HEK293T (cell line): ENCODE results near the gene GSTM5.
"Not testable (repeated sequence)": the region's sequence is repeated elsewhere in the genome, so short reads cannot be mapped to it uniquely, and the experiment has no call there.

Experiments
- CTCF ChIA-PET: fragments of 350-600 bp; formaldehyde crosslinking; extraction: SDS; loops from one replicate; lab custom pipeline; 2021; ENCODE audit warnings: antibody characterized with exemption, inconsistent platforms; lab: Yijun Ruan, JAX
- POLR2A ChIA-PET: fragments of 350-600 bp; formaldehyde crosslinking; extraction: SDS; loops from one replicate; lab custom pipeline; 2020; ENCODE audit warnings: antibody characterized with exemption, inconsistent platforms; lab: Yijun Ruan, JAX
- DNase-seq: peaks from one replicate; pipeline ENCODE4 v3.0.0; 2012; ENCODE audit warnings: mixed read lengths; ENCODE audit errors: extremely low spot score
- ARNT ChIP-seq: fragments of 450-650 bp; IDR thresholded peaks from 2 replicates; pipeline ENCODE4 v1.6.1; 2017; ENCODE audit warnings: mild to moderate bottlenecking
- BHLHE40 ChIP-seq: fragments of 450-650 bp; IDR thresholded peaks from 2 replicates; pipeline ENCODE4 v1.6.1; 2016; ENCODE audit warnings: mild to moderate bottlenecking, moderate library complexity, borderline replicate concordance
- CTBP1 ChIP-seq: fragments of 450-650 bp; IDR thresholded peaks from 2 replicates; pipeline ENCODE4 v1.6.1; 2016; ENCODE audit warnings: borderline replicate concordance
- ELF4 ChIP-seq: fragments of 450-650 bp; IDR thresholded peaks from 2 replicates; pipeline ENCODE4 v1.6.1; 2017; ENCODE audit warnings: antibody characterized with exemption
- FOXA1 ChIP-seq: fragments of 450-650 bp; IDR thresholded peaks from 2 replicates; pipeline ENCODE4 v1.6.1; 2016; ENCODE audit warnings: mild to moderate bottlenecking
- FOXK2 ChIP-seq: fragments of 450-650 bp; IDR thresholded peaks from 2 replicates; pipeline ENCODE4 v1.6.1; 2016; ENCODE audit warnings: mild to moderate bottlenecking
- FOXM1 ChIP-seq: fragments of 450-650 bp; IDR thresholded peaks from 2 replicates; pipeline ENCODE4 v1.6.1; 2017; ENCODE audit warnings: mild to moderate bottlenecking, borderline replicate concordance
- HDGF ChIP-seq: fragments of 450-650 bp; IDR thresholded peaks from 2 replicates; pipeline ENCODE4 v1.6.1; 2017; ENCODE audit warnings: antibody characterized with exemption, borderline replicate concordance
- L3MBTL2 ChIP-seq: fragments of 450-650 bp; conservative IDR thresholded peaks from 2 replicates; pipeline ENCODE4 v1.6.1; 2016; ENCODE audit warnings: mild to moderate bottlenecking
- LEF1 ChIP-seq: fragments of 450-650 bp; IDR thresholded peaks from 2 replicates; pipeline ENCODE4 v1.6.1; 2017; ENCODE audit warnings: mild to moderate bottlenecking, borderline replicate concordance
- NFRKB ChIP-seq: fragments of 450-650 bp; IDR thresholded peaks from 2 replicates; pipeline ENCODE4 v1.6.1; 2016; ENCODE audit warnings: mild to moderate bottlenecking, moderate library complexity
- SP1 ChIP-seq: fragments of 450-650 bp; IDR thresholded peaks from 2 replicates; pipeline ENCODE4 v1.6.1; 2017
- SUZ12 ChIP-seq: fragments of 450-650 bp; IDR thresholded peaks from 2 replicates; pipeline ENCODE4 v1.6.1; 2016; ENCODE audit warnings: mild to moderate bottlenecking
- TARDBP ChIP-seq: fragments of 450-650 bp; IDR thresholded peaks from 2 replicates; pipeline ENCODE4 v1.6.1; 2016
- ZNF384 ChIP-seq: fragments of 450-650 bp; IDR thresholded peaks from 2 replicates; pipeline ENCODE4 v1.6.1; 2016
- TF ChIP-seq, protein P1 (sequence below): fragments of 450-650 bp; IDR thresholded peaks from 2 replicates; pipeline ENCODE4 v1.6.1; 2016

GSTM5 gene

DNA sequence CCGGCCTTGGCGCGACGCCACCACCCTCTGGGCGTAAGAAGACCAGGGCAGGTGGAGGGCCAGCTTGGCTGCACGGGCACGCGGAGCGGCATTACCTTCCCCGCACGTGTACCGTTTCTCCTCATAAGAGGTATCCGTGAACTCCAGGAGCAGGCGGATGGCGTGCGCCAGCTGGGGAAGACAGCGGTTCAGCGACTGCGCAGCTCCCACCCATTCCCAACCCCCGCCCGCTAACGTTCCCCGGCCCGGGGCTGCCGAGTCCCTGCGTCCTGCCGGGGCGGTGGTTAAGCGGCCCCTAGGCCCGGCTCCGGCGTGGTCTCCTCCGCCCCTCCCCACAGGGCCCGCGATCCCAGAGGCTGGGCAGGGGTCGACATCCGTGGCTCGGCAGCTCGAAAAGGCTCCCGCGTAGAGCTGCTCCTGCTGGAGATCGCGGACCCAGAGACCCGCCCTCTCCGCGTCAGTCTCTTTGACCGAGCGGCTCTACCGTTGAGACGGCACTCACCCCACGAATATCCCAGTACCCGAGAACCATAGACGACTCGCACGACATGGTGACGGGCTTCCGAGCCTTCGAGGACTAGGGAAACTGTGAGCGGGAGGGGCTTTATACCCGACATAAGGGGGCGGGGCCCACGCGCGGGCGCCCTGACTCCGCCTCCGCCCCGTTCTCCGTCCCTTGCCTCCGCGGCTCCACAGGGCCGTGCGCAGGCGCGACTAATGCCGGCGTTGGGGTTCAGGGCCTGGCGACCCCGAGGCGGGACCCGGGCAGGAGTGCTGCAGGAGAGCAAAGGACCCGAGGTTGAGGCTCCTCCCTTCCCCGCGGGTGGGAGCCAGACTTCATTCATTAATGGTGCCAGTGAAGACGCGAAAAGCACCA, 27.9 kb downstream of the GSTM5 start:
- DNase-seq, result peak; percentile 88
- POLR2A ChIA-PET, result interaction anchor here (0.6 to 1.3 kb wide), 4 partner anchors 10 to 192 kb away, joined by 3 to 5 read pairs (median 4); partner anchors contain the start of gene GNAI3
- CTCF ChIA-PET, result no interaction called here
- TF ChIP-seq SP1 (no peak), FOXM1 (no peak), HDGF (no peak), ARNT (no peak), FOXA1 (no peak), ZNF384 (no peak), NFRKB (no peak), CTBP1 (no peak), BHLHE40 (no peak), TARDBP (no peak), SUZ12 (no peak), ELF4 (peak; percentile 46; the same call in 1 of the 2 replicates), FOXK2 (no peak), LEF1 (no peak), L3MBTL2 (peak; percentile 55)
- TF ChIP-seq, protein P1, sequence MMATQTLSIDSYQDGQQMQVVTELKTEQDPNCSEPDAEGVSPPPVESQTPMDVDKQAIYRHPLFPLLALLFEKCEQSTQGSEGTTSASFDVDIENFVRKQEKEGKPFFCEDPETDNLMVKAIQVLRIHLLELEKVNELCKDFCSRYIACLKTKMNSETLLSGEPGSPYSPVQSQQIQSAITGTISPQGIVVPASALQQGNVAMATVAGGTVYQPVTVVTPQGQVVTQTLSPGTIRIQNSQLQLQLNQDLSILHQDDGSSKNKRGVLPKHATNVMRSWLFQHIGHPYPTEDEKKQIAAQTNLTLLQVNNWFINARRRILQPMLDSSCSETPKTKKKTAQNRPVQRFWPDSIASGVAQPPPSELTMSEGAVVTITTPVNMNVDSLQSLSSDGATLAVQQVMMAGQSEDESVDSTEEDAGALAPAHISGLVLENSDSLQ, result no peak

DNA sequence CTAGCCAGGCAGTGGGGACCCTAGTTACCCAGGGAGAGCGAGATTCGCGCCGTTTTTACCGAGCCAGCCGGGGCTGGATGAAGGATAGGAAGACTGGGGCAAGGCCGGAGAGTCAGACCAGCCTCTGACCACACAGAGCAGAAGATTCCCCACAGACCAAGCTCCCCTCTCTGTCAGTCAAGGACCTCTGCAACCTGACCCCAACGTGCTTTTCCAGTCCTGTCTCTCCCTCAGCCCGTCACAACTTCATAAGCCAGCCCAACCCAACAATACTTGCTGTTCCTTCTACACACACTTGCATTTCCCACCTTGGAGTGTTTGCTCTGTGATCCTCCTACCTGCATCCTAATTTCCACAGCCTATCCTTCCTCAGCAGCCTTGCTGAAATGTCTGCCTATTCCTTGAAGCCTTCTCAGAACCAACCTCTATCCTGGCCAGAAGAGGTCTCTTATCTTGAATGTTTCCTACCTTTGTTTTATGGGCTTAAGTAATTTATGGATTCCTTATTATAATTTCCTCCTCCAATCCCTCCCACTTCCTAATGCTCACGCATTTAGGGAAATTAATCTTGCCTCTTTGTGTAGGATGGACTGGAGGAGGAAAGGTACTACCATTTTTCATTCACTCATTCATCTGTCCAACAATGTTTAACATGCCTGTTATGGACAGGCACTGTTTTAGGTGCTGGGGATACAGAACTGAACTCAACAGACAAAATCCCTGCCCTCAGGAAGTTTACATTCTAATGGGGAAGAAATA, 28.7 kb downstream of the GSTM5 start, which contains the start of gene GSTM3:
Gene GSTM3, minus strand, starts transcription at position 424 of the 759 bp plus-strand sequence. CDS start 751 bp downstream, outside the sequence.
- ChIA-PET CTCF (no interaction called here), POLR2A (interaction anchor here (1.2 kb wide), 1 partner anchor 9 kb away, joined by 5 read pairs; no protein-coding TSS in a partner anchor)
- no peak for TF ChIP-seq FOXK2
- TF ChIP-seq, protein P1, result peak; percentile 62; the same call in 1 of the 2 replicates
- DNase-seq, result no peak

DNA sequence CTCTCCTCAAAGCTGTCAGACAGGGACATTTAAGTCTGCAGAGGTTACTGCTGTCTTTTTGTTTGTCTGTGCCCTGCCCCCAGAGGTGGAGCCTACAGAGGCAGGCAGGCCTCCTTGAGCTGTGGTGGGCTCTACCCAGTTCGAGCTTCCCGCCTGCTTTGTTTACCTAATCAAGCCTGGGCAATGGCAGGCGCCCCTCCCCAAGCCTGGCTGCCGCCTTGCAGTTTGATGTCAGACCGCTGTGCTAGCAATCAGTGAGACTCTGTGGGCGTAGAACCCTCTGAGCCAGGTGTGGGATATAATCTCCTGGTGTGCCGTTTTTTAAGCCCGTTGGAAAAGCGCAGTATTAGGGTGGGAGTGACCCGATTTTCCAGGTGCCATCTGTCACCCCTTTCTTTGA, 36.3 kb downstream of the GSTM5 start:
- DNase-seq, POLR2A ChIA-PET: not testable (repeated sequence)
- CTCF ChIA-PET, result interaction anchor here (2.2 kb wide), 1 partner anchor 108 kb away, joined by 8 read pairs; no protein-coding TSS in a partner anchor

DNA sequence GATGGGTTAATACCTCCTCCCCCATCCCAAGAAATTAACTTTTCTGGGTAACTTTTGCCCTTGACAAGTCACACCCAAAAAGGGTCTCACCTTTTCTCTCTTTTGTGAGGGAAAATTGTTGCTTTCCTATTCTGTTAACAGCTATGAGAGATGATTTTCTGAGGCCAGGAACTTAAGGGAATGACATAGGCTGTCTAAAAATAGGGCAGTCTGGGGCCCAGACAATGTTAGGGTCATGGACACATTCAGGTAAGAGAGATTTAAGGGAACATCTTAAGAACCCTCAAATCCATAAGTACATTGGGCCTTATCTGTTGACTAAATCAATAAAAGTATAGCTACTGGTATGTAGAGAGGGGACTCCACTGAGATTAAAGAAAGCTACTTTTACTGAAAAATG, 37.2 kb downstream of the GSTM5 start:
- DNase-seq, result no peak
- CTCF ChIA-PET, result interaction anchor here (0.6 to 2.2 kb wide), 2 partner anchors 109 to 203 kb away, joined by 3 to 8 read pairs; no protein-coding TSS in a partner anchor
- TF ChIP-seq ZNF384 (no peak), NFRKB (no peak), ELF4 (no peak), TARDBP (no peak), FOXK2 (no peak), HDGF (no peak), SUZ12 (no peak), SP1 (no peak), FOXA1 (no peak), ARNT (no peak), CTBP1 (no peak), L3MBTL2 (no peak), BHLHE40 (no peak), LEF1 (no peak), FOXM1 (no peak)
- TF ChIP-seq, protein P1, result no peak
- POLR2A ChIA-PET, result interaction anchor here (1.4 kb wide), 1 partner anchor 9 kb away, joined by 5 read pairs; no protein-coding TSS in a partner anchor

DNA sequence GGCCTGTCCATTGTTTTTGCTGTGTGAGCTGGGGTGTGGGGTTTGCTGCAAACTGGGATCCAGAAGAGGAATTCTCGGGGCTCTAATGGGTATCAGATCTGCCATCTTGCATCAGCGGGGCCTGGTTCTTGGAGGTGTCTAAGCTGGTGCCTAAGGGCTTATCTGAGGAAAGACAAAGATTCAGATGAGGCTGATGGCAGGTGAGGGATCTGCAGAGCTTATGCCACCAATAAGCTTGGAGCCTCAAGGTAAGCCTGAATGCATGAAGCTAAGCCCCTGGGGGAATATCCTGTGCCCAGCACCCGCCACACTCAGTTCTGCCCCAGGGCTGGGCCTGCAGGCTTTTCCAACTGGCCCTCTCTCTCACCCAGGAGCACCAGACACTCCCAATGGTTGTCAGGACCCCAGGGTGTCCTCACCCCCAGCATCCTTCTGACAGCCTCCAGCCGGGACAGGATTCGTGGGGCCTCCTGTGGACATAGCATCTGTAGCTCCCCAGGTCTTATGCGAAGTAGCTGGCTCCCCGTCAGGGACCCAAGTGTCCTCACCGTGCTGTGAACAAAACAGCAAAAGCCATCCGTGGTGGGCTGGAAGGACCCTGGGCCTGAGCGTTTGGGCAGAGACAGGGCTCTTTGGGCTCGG, 38.3 kb downstream of the GSTM5 start:
- ChIA-PET POLR2A (interaction anchor here (1.4 kb wide), 1 partner anchor 11 kb away, joined by 5 read pairs; no protein-coding TSS in a partner anchor), CTCF (interaction anchor here (0.6 to 2.2 kb wide), 3 partner anchors 100 to 1726 kb away, joined by 3 to 8 read pairs (median 4); no protein-coding TSS in a partner anchor)
- TF ChIP-seq, protein P1, result no peak
- TF ChIP-seq CTBP1 (no peak), ZNF384 (no peak), FOXK2 (no peak), FOXA1 (no peak), L3MBTL2 (no peak), ARNT (no peak), SP1 (no peak), TARDBP (no peak), LEF1 (no peak), HDGF (no peak), BHLHE40 (no peak), ELF4 (no peak), FOXM1 (no peak), NFRKB (no peak), SUZ12 (no peak)
- no peak for DNase-seq
